CD4-positive, alpha-beta T cell treated with Interleukin-10 for 1 hour (primary cell): ENCODE data around the gene ACBD6.
"Not testable (repeated sequence)": the region's sequence is repeated elsewhere in the genome, so short reads cannot be mapped to it uniquely, and the experiment has no call there.

ENCODE experiments used
- DNase-seq: peaks from one replicate; pipeline ENCODE4 v3.0.0-alpha.2; 2020

The ACBD6 gene

DNA sequence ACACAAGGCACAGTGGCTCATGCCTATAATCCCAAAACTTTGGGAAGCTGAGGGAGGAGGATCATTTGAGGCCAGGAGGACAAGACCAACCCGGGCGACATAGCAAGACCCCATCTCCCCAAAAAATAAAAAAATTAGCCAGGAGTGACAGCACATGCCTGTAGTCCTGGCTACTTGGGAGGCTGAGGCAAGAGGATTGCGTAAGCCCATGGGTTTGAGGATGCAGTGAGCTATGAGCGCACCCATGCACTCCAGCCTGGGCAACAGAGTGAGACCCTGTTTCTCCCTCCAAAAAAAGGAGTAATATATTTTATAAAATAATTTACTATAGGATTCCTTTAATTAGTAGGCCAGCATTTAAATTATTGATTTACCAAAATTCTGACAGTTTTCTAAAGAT lies 89.8 kb downstream of the ACBD6 start:
- DNase-seq, result no peak

DNA sequence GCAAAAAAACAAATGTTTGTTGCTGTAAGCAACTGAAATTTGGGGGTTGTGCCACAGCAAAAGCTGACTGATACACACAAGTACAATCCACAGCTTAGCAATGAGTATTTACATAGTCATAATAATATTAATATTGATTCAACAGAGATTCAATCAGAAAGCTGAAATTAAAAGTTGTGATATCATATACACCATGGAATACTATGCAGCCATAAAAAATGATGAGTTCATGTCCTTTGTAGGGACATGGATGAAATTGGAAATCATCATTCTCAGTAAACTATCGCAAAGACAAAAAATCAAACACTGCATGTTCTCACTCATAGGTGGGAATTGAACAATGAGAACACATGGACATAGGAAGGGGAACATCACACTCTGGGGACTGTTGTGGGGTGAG lies 94.2 kb downstream of the ACBD6 start:
- not testable (repeated sequence) for DNase-seq

DNA sequence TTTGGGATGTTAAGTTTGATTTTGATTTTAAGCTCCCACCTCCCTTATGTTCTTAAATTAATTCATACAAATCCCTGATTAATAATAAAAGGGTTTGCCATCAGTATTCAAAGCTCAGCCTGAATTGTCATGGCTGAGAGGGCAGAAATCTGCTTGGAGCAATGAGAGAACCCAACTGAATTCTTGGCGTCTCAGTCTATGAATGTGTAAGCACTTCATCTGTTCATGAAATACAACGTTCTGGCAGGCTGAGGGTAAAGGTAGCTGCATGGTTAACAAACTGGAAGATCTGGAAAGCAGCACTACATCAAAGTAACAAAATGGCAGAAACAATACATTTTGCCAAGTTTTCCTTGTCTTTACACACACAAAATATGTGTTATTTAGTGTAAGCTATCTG lies 95.3 kb downstream of the ACBD6 start:
- DNase-seq, result no peak

DNA sequence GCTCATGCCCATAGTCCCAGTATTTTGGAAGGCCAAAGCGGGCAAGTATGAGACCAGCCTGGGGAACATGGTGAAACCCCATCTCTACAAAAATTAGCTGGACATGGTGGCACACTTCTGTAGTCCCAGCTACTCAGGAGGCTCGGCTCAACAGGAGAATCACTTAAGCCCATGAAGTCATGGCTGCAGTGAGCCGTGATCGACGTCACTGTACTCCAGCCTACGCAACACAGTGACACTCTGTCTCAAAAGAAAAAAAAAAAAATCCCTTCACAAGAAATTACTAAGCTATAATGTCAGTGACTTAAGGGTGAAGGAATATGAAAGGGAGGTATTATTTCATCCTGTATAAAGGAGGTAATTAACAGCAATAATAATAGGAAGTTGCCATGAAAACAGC lies 99.8 kb downstream of the ACBD6 start:
- DNase-seq, result no peak

DNA sequence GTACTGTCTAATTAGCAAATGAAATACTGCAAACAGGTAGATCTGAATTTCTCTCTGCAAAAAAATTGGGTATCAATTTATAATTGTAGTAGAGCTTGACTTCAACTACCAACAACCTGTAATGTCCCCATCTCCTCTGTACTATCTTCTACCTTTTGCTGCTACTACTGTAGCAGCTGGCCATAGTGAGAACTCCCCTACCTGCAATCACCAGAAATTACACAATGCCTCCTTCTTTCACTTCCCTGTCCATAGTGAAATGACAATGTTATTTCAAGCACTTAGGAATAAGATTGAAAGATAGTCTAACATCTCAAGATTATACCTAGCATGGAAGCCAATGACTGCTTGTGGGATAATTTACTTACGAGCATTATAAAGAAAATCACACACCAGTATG lies 100.4 kb downstream of the ACBD6 start:
- no peak for DNase-seq

DNA sequence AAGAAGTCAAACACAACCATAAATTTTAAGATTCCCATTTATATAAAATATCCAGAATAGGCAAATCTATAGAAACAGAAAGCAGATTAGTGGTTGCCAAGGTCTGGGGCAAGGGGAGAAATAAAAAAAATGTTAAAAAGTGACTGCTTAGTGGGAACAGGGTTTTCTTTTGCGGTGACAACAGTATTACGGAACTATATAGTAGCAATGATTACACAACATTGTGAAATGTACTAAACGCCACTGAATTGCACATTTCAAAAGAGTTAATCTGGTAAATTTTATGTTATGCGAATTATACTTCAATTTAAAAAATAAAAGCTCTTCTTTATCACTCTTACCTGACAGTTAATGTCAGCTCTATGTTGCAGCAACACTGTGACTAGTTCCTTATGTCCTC lies 105.2 kb downstream of the ACBD6 start:
- DNase-seq, result no peak

DNA sequence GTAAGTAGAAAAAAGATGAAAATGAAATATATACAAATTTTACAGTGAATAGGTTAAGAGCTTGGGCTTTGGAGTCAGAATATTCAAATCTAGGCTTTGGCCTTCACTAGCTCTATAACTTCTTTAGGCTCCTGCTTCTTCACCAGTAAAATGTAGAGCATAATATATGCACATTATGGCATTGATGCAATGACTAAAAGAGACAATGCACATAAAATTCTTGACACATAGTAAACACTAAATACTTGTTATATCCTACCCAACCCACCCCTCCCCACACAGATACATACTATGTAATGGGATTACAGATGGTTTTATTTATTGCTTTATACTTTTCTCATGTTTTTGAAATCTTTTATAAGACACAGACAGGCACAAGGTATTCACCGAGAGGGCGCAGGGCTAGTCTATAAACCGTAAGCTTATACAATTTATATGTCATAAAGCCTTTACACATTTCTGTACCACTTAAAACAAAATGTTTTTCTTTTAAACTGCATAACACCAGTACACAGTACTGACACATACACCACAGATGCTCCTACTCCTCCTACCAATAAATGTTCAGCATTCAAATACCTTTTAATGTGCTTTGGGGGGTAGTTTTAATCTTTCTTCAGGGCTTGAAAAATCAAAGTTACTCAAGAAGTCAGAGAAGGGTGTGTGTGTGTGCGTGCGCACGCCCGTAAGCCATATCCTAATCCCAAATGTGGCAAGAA lies 109.8 kb downstream of the ACBD6 start:
- no peak for DNase-seq

DNA sequence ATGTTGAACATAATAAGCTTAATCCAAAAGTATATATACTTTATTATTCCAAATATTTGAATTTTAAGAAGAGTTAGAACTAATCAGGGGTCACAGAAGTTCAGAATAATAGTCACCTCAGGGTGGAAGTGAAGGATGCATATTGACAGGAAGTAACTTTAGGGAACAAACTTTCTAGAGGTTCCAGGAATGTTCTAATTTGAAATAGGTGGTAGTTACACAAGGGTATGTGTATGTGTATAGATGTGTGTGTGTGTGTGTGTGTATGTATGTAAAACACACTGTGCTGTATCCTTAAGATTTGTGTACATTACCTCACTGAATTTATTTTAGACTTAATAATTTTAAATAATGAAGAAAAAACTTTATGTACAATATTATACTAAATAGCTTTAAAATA lies 110.4 kb downstream of the ACBD6 start:
- no peak for DNase-seq

DNA sequence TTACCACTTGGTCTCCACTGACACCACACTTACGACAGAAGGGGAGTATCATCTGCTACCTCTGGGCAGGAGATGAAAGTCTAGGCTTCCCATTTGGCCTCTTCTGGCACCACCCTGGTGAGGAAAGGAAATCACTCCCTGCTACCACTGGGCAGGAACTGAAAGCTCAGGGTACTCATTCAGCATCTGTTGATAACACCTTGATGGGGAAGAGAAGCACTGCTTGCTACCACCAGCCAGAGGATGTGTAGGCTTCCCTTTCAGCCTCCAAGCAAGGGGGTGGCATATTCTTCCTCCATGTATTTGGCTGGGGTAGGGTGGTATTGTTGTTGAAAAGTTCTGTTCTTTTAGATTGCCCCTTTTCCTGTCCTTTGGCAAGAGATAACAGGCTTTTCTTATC lies 115.0 kb downstream of the ACBD6 start:
- no peak for DNase-seq

DNA sequence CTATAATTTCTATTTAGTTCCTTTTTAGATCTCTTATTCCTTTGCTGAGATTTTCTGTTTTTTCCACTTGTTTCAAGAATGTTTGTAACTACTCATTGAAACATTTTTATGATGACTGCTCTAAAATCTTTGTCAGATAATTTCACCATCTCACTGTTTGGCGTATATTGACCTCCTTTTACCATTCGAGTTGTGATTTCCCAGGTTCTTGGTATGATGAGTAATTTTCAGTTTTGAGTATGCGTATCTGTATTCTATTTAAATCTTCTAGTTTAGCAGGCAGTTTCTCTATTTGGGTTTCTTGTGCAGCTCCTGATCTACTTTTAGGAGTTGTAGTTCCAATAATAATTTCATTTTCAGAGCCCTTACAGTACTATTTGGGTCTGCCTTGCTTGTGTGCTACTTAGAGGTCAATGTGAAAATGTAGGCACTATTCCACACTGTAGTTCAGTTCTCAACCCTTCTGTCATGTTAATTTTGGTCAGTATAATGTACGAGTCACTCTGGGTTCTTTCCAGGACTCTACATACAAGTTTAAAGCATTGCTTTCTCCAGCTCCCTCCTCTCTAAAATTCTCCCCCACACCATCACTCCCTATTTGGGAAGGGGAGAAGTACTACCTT lies 115.5 kb downstream of the ACBD6 start:
- no peak for DNase-seq

DNA sequence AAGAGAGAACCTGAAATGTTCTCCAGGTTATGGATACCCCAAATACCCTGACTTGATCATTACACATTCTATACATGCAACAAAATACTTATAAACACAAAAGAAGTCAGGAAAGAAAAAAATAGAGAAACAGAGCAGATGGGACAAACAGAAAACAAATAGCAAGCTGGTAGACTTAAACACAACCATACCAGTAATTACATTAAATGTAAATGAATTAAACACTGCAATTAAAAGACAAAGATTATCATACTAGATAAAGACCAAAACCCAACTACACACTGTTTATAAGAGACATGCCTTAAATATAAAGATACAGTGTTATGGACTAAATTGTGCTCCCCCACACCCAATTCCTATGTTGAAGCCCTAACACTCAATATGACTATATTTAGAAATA lies 117.2 kb downstream of the ACBD6 start:
- no peak for DNase-seq

DNA sequence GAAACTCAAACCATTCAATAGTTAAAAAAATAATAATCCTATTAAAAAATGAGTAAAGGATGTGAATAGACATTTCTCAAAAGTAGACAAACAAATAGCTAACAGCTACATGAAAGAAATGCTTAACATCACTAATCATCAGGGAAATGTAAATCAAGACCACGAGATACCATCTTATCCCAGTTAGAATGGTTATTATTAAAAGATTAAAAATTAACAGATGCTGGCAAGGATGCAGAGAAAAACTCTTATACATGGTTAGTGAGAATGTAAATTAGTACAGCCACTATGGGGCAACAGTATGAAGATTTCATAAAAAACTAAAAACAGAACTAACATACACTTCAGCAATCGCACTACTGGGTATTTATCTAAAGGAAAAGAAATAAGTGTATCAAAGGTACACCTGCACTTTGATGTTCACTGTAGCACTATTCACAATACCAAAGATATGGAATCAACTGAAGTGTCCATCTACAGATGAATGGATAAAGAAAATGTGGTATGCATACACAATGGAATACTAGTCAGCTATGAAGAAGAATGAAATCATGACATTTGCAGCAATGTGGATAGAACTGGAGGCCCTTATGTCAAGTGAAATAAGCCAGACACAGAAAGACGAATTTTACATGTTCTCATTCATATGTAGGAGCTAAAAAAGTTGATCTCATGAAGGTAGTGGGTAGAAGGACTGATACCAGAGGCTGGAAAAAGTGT lies 117.9 kb downstream of the ACBD6 start:
- DNase-seq, result no peak

DNA sequence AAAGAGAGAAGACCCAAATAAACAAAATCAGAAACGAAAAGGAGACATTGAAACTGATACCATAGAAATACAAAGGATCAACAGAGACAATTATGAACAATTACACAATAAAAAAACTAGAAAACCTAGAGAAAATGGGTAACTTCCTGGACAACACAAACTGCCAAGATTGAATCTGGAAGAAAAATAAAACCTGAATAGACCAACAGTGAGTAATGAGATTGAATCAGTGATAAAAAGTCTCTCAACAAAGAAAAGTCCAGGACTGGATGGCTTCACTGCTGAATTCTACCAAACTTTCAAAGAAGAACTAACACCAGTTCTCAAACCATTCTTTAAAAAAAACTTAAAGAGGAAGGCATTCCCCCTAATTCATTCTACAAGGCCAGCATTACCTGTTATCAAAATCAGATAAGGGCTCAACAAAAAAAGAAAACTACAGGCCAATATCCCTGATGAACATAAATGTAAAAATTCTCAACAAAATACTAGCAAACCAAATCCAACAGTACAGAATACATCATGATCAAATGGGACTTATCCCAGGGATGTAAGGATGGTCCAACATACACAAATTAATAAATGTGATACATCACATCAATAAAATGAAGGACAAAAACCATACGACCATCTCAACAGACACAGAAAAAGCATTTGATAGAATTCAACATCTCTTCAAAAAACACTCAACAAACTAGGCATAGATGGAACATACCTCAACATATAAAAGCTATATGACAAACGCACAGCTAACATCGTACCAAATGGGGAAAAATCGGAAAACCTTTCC lies 119.9 kb downstream of the ACBD6 start:
- DNase-seq, result no peak

DNA sequence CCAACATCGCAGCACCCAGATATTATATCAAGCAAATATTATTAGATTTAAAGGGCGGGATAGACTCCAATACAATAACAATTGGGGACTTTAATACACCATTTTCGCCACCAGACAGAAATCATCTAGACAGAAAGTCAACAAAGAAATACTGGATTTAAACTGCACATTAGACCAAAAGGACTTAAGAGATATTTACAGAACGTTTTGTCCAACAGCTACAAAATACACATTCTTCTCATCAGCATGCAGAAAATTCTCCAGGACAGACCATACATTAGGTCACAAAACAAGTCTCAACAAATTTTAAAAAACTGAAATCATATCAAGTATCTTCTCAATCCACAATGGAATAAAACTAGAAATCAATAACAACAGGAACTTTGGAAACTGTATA lies 121.2 kb downstream of the ACBD6 start:
- no peak for DNase-seq

DNA sequence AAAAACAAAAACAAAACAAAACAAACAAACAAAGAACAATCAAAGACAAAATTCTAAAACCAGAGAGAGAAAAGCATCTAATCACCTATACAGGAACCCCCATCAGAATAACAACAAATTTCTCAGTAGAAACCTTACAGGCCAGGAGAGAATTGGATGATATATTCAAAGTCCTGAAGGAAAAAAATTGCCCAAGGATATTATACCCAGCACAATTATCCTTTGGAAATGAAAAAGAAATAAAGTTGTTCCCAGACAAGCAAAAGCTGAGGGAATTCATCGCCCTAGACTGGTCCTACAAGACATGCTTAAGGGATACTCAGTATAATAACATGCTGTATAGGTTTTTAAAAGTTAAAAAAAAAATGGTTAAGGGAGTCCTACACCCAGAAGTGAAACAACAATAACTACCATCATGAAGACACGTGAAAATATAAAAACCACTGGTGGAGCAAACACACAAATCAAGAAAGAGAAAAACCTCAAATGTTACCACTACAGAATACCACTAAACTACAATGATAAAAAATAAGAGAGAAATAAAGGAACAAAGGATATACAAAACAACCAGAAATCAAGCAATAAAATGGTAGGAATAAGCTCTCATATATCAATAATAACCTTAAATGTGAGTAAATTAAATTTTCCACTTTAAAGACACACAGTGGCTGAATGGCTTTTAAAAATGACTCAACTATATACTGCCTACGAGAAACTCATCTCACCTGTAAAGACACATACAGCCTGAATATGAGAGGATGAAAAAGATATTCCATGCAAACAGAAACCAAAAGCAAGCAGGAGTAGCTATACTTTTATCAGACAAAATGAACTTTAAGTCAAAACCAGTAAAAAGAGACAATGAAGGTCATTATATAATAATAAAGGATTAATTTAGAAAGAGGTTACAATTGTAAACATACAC lies 121.9 kb downstream of the ACBD6 start:
- DNase-seq, result no peak

DNA sequence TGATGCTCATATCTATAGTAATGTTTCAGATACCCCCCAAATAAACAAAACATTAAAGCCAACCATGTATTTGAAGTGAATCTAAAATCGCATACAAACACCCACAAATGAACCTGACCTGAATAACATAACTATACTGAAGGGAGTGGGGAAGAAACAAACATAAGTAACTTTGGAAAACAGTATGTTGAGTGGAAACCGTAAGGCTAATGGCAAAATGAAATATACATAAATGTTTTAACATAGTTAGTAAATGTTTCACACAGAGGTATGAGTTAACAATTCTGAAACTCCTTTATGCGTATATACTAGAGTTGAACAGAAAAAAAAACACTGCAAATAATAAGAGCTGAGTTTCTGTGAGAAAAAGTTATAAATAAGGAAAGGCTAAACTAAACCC lies 125.6 kb downstream of the ACBD6 start:
- no peak for DNase-seq

DNA sequence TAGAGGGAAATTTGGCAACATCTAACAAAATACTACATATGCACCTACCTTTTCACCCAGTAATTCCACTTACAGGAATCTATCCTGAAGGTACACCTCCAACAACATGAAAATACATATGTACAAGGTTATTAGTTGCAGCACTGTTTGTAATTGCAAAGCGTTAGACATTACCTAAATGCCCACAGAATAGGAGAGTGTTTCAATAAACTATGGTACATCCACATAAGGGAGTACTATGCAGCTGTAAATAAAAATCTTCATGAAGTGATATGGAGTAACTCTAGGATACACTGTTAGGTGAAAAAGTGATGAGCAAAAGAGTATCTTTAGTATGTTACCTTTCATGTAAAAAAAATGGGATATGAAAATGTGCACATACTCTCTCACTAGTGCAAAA lies 126.1 kb downstream of the ACBD6 start:
- DNase-seq, result no peak

DNA sequence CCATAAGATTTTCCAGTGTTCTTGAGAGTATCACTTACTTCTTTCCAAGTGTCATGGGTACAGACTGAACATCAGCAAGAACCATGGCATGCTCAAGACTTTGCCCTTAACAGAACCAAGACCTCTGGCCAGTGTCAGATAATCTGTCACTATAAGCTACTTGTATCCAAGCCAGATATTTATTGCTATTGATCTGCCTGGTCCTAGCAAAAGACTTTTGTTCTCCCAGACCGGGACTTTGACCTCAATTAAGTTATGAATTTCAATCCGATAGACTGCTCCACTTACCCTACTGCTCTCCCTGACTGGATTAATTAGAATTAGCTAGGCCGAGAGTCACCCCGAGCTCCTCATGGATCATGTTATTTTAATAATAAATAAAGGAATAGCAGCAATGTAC lies 129.6 kb downstream of the ACBD6 start:
- DNase-seq, result no peak

DNA sequence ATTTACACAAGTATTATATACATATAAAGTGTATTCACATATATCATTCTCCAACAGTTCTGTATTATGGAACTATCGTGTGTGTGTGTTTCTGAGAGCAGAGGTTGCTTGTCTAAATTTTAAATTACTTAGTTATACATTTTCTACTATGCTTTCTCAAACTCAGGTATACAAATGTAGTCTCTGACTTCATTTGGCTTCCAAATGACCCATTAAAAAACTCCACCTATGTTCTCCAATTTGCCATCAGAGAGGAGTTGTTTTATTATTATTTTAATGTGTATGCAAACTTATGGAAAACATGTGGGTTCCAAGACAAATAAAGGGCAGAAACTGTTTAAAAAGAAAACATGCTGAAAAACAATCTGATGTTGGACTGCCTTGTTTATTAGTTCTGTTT lies 131.8 kb downstream of the ACBD6 start:
- DNase-seq, result no peak

DNA sequence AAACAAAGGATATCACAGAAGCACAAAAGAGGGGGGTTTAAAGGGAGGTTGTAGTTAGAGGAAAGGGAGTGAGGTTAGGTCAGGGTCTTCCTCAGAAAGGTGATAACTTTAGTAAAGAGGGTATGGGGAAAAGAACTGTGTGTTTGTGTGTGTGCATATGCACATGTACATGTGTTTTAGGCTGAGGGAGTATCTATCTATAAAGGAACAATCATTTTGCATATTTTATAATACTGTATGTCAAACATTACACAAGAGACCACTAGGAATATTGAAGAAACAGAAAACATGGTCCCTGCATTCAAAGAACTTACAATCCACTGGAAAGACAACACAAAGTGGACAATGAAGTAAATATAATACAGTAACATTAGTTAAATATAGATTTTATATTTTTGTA lies 132.2 kb downstream of the ACBD6 start:
- no peak for DNase-seq

DNA sequence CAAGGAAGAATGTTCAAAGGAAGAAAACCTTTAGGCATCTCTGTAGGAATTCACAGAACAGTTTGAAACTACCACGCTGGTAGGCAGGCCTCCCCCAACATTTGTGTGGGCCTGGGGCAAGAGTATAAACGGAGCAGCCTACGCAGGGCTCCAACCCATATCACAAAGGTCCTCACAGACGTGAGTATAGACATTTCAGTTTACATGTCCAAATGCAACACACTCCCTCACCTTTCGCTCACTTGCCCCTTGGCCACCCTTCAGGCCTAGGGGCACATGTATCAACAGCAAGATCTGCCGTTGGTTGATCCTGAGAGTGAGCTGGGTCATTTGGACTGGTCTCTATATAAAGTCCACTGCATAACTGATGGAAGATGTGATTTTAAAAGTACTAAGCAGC lies 133.3 kb downstream of the ACBD6 start:
- DNase-seq, result no peak

DNA sequence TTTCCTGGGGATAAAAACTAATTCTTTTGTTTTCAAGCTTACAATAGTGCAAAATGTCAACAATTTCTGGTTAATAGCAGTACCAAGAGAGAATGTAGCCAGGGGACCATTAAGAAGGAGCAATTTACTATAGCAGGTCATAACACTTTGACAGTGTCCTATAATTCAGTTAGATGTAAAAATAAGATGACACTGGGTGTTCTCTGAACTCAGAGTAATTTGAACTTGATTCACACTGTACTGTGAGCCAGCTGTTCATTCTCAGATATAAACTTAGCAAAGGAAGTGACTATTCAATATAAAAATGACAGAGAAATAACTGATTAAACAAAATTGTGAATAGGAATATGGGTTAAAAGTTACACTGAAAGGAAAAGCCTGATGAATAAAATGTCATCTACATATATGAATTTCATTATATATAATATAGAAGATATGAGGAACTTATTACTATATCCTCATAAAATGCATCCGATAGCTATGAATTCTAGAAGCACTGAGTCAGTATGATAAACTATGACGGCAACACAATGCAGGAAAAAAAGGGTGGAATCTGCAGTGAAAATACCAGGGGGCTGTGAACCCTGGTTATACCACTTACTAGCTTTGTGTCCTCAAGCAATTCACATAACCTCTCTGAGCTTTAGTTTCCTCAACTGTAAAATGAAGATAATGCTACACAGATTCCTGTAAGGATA lies 135.9 kb downstream of the ACBD6 start:
- DNase-seq, result no peak
